ENCODE results near the gene TRIM65. TPM values are rescaled to one million over a fixed set of nuclear protein-coding genes. Genes with fewer than 3 reads are reported as not detected.
A peak's percentile ranks its signal among the peaks of the same experiment; 100 is the strongest.

The TRIM65 gene
- total and polyA plus RNA-seq, 2 of the 13 experiments (the other 11 are each of a cell fraction or from before 2014, with no cell fraction given): 10.3 to 22.4 TPM

GRCh38 chr17:75843577-75844529 lies 52.9 kb downstream of the TRIM65 start, which contains the start of gene UNC13D (continued):
- no peak for TF ChIP-seq FOXK1 (CRISPR knock-in tag; IDR thresholded peaks at IDR 0.05; ENCODE audit: borderline replicate concordance, low read depth)
- TF ChIP-seq ARNT (IDR thresholded peaks at IDR 0.05): no peak
- TF ChIP-seq ZNF740 (CRISPR knock-in tag; IDR thresholded peaks at IDR 0.05): peak; percentile 79
- TF ChIP-seq MAFG (CRISPR knock-in tag; IDR thresholded peaks at IDR 0.05): no peak
- peak; percentile 49; the same call in 1 of the 2 replicates for TF ChIP-seq MED1 (CRISPR knock-in tag; IDR thresholded peaks at IDR 0.05)
- TF ChIP-seq ZNF790 (CRISPR knock-in tag; IDR thresholded peaks at IDR 0.05; ENCODE audit: borderline replicate concordance): no peak
- TF ChIP-seq SOX13 (IDR thresholded peaks at IDR 0.05): no peak; the same call in 1 of the 2 replicates
- TF ChIP-seq SOX13 (CRISPR knock-in tag; conservative IDR thresholded peaks at IDR 0.05 in 1 of 2, IDR thresholded peaks at IDR 0.05 in 1 of 2): no peak
- no peak for TF ChIP-seq ZNF101 (CRISPR knock-in tag; IDR thresholded peaks at IDR 0.05; ENCODE audit: borderline replicate concordance, low read depth)
- TF ChIP-seq POLR2G (IDR thresholded peaks at IDR 0.05; ENCODE audit: low read depth, low read length): peak; percentile 68; the same call in 1 of the 2 replicates
- no peak for TF ChIP-seq SNAPC5 (CRISPR knock-in tag; IDR thresholded peaks at IDR 0.05; ENCODE audit: borderline replicate concordance)
- TF ChIP-seq ISX (CRISPR knock-in tag; conservative IDR thresholded peaks at IDR 0.05): no peak
- TF ChIP-seq, protein P1, sequence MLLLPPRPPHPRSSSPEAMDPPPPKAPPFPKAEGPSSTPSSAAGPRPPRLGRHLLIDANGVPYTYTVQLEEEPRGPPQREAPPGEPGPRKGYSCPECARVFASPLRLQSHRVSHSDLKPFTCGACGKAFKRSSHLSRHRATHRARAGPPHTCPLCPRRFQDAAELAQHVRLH (CRISPR knock-in tag; IDR thresholded peaks at IDR 0.05; ENCODE audit: borderline replicate concordance, low read depth): peak; percentile 18; the same call in 1 of the 2 replicates
- TF ChIP-seq ZNF160 (CRISPR knock-in tag; IDR thresholded peaks at IDR 0.05): 0 out of 2 replicates have a peak, but pooled peaks have one; percentile 24
- TF ChIP-seq ZNF619 (CRISPR knock-in tag; IDR thresholded peaks at IDR 0.05): no peak; the same call in 1 of the 2 replicates
- peak; percentile 69; the same call in 1 of the 2 replicates for TF ChIP-seq ZNF343 (CRISPR knock-in tag; IDR thresholded peaks at IDR 0.05)
- TF ChIP-seq HIVEP1 (CRISPR knock-in tag; IDR thresholded peaks at IDR 0.05): peak; percentile 13; the same call in 1 of the 2 replicates
- TF ChIP-seq ZNF281 (CRISPR knock-in tag; IDR thresholded peaks at IDR 0.05; ENCODE audit: borderline replicate concordance): 0 out of 2 replicates have a peak, but pooled peaks have one; percentile 4
- peak; percentile 91 for TF ChIP-seq YEATS4 (CRISPR knock-in tag; IDR thresholded peaks at IDR 0.05; ENCODE audit: borderline replicate concordance)
- peak; percentile 42; the same call in 1 of the 2 replicates for TF ChIP-seq ZNF431 (CRISPR knock-in tag; IDR thresholded peaks at IDR 0.05; ENCODE audit: borderline replicate concordance, low read depth)
- TF ChIP-seq MBNL3 (CRISPR knock-in tag; conservative IDR thresholded peaks at IDR 0.05): no peak
- TF ChIP-seq CEBPG (CRISPR knock-in tag; IDR thresholded peaks at IDR 0.05): peak; percentile 28; the same call in 1 of the 2 replicates
- peak; percentile 56 for TF ChIP-seq TBX2 (CRISPR knock-in tag; IDR thresholded peaks at IDR 0.05; ENCODE audit: borderline replicate concordance)
- TF ChIP-seq SAP130 (CRISPR knock-in tag; IDR thresholded peaks at IDR 0.05; ENCODE audit: low read depth): peak; percentile 60
- no peak for TF ChIP-seq THAP8 (CRISPR knock-in tag; IDR thresholded peaks at IDR 0.05; ENCODE audit: borderline replicate concordance)
- peak; percentile 75; the same call in 1 of the 2 replicates for TF ChIP-seq ZNF274 (CRISPR knock-in tag; IDR thresholded peaks at IDR 0.05)

Data from HepG2 (cell line).